ENCODE results near the gene RGS6.

The RGS6 gene

GRCh38 chr14:72254937-72255472 lies 322.8 kb downstream of the RGS6 start:
- no peak for DNase-seq

- DNase-seq = no peak
These were observed 323.8 kb downstream of the RGS6 start for GRCh38 chr14:72256055-72256454.

DNA sequence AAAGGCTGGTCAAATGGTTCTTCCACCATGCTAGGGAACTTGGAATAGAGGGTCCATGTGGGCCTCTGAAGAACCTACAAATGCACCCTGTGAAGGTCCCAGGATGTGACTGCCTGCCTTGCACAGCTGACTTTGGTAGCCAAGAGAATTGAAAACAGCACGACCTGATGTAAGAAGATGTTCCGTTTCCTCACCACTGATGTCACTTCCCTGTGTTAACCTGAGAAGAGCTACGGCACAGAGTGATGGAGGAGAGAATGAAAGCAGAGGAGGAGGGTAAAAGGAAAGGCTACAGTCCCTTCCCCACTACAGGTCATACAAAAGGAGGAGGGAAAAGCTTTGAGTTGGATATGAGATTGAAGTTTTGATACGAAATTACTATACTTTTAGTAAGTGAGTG lies 328.8 kb downstream of the RGS6 start:
- no peak for DNase-seq

- DNase-seq = no peak
These were observed 330.5 kb downstream of the RGS6 start for GRCh38 chr14:72262771-72263170.

DNA sequence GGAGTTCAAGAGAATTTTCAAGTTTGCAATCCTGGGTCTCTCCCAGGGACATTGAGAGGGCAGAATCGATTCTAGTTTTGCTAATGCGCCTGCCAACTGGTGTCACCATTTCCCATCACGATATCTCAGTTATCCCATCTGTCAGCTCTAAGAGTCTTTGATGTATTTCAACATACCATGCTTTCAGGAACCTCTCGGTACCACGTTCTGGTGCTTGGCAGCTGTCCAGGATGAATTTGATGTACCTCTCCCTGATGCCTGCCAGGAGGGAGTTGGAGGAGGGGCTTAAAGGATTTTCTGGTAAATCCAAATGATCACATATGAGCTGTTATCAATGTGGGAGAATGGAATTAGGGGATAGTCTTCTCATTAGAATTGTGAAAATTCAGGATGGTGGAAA lies 332.5 kb downstream of the RGS6 start:
- no peak for DNase-seq

- DNase-seq = no peak
These were observed 338.0 kb downstream of the RGS6 start for GRCh38 chr14:72270147-72270727.

DNA sequence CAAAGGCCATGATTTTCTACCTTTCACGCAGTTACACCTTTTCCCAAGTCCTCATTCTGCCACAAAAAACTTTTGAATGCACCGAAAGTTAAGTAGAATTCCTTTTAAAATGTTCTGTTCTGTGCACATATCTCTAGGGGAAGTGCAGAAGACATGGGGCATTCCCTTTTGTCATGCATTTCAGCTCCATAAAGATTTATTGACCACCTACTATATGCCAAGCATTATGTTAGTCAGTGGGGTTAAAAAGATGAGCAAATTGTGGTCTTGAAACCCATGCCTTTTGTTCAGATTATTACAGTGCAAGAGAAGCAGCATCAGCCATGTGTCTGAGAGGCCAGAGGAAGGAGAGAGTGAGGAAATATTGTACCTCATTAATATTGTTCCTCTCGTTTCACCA lies 338.5 kb downstream of the RGS6 start:
- DNase-seq = no peak

- no peak for DNase-seq
These were observed 343.0 kb downstream of the RGS6 start for GRCh38 chr14:72275242-72275641.

DNA sequence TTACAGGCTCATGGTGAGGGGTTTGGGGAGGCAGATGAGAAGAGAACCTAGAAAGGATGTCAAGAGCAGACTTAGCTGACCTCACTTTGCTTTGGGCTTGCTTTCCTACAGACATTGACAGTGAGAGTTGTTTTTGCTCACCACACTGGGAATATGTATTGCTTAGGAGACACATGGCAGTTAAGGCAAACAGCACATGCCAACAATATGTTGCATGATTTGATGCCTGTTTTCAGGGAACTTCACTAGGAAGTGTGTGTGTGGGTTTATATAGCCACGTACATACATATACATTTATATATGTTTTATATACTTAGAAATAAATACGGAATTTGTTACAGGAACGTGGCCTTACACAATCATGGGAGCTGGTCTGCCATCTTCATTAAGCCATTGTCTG lies 346.1 kb downstream of the RGS6 start:
- DNase-seq = no peak

DNA sequence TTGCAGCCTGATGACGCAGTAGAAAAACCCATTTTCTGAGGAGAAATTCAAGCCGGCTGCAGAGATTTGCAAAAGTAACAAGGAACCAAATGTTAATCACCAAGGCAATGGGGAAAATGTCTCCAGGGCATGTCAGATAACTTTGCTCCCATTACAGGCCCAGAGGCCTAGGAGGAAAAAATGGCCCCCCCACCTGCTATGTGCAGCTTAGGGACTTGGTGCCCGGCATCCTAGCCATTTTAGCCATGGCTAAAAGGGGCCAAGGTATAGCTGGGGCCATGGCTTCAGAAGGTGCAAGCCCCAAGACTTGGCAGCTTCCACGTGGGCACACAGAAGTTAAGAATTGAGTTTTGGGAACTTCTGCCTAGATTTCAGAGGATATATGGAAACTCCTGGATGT lies 351.9 kb downstream of the RGS6 start:
- DNase-seq = no peak

DNA sequence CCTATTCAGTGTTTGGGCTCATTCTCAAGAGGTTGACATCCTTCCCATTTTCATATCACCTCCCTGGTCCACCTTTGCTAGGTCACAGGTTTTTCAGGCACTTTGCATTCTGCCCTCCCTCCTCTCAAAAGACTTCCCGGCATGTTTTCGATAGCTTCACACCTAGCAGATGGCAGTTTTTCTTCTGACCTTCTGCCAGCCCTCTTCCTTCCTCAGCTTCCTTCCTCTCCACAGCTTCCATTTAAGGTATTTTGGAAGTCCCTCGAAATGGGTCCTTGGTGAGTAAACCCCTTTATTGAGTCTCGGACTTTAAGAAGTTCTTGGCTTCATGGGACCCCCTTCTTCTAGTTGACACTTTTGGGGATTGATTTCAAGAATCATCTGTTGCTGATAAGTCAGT lies 358.0 kb downstream of the RGS6 start:
- DNase-seq = no peak

- DNase-seq = no peak
These were observed 359.9 kb downstream of the RGS6 start for GRCh38 chr14:72291908-72292688.

DNA sequence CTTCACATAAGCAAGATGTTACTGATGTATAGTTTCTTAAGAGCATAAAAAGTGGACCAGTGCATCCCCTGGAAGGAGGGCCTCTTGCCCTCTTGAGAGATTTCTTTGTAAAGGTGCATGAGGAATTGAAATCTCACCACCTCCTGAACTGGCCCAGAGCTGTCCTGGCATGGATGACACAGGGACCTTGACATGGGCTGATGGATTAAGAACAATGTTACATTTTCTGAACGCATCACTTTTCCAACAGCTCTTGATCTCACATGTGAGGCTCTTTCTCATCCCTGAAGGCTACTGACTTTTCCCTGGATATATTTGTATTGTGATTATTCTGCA lies 360.4 kb downstream of the RGS6 start:
- DNase-seq = no peak

- no peak for DNase-seq
These were observed 369.1 kb downstream of the RGS6 start for GRCh38 chr14:72301352-72301751.

- DNase-seq = no peak
These were observed 371.7 kb downstream of the RGS6 start for GRCh38 chr14:72303930-72304329.

DNA sequence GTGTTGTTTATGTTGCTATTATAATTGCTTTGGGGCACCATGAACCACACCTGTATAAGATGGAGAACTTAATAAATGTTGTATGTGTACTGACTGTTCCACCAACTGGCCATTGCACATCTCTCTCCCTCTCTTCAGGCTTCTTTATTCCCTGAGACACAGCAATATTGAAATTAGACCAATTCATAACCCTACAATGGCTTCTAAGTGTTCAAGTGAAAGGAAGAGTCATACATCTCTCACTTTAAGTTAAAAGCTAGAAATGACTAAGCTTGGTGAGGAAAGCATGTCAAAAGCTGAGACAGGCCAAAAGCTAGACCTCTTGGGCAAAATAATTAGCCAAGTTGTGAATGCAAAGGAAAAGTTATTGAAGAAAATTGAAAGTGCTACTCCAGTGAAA lies 373.3 kb downstream of the RGS6 start:
- no peak for DNase-seq

GRCh38 chr14:72308967-72309485 lies 376.8 kb downstream of the RGS6 start:
- no peak for DNase-seq

DNA sequence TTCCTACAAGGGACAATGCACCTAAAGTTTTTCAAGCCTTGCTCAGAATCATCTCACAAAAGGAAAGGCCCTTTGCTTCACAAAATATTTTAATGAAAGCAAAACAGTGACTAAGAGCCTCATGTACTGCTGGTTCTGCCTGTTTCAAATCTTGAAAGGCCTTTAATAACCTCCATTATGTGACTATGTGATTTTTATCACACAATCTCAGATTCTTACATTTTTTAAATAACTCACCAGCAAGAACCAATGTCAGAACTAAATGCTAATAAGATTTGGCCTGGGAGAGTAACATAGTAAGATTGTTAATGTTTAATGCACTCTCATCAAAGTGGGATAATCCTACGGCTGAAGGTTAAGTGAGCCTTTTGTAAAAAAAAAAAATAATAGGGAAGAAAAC lies 378.9 kb downstream of the RGS6 start:
- no peak for DNase-seq

DNA sequence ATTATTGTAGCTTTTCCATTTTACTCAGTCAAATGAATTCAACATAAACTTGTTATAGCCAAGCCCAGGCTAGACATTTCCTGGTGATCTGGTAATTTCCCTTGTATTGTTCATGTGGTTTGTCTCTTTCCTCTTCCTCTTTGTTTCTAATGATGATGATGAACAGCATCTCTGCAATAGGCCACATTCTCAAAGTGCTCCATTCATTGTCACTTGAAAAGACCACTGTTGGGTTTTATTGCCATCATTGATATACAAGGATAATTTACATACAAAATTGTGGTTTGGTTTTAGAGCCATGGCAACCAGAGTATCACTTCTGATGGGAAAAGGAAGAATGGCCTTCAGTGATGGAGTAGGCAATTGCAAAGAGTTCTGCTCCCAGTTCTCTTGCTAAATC lies 379.3 kb downstream of the RGS6 start:
- no peak for DNase-seq

DNA sequence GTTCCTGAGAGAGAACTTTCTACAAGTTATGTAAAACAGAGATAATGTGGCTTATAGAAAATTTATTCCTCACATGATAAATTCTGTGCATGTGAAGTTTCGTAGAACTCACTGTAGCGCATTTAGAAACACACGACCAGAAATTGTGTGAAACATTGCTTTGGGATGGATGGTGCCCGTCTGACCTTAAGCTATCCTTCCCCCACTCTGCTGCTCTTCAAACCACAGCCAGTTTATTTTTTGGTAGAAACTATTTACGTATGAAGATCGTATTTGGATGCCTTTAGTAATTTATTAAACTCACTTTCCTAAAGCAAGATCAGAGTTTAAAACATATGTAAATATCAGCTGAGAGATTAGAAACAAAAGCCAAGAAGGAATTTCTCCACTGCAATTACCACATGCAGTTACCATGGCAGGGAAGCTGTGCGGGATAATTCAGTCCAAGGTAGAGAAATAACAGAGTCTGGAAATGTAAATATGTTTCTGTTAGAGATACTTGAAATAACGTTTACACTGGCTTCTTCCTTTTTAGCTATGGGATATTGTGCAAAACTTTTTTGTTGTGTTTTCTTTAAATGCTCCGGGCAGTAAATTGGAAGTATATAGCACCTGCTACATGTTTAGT lies 382.7 kb downstream of the RGS6 start:
- DNase-seq = no peak

DNA sequence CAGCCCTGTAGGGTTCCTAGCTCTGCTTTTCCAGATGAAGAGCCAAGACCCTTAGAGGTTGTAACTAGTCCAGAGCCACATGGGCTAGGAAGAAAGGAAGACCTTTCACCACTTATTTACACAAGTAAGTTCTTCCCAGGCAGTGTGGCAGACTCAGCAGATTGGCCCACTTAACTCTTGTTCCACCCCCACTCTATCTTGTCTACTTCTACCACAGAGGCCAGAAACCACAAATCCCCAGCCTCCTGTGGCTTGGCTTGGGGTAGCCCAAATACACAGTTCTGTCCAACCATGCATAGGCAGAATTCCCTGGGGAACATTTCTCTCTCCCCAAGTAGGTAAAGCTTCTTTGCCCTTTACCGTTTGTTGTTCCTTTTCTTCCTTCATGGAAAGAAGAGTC lies 383.5 kb downstream of the RGS6 start:
- no peak for DNase-seq

- DNase-seq = no peak
These were observed 386.4 kb downstream of the RGS6 start for GRCh38 chr14:72318648-72319047.

DNA sequence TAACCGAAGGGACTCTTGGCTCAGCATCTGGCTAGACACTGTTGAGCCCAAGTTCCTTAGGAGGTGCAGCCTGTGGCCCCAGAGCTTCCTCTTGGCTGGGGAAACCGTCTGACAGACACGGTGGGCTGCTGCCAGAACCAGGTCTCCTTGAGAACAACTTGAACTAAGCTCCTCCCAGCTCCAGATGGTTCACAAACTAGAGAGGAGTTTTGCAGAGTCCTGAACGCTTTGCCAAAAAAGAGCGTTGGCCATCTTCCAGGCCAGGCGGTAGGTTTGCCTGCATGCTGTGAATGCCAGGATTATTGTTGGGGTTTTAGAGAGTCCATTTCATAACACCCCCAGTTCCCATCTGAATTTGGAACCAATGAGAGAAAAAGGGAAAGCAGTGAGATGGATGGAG lies 399.8 kb downstream of the RGS6 start:
- no peak for DNase-seq

GRCh38 chr14:72332871-72333270 lies 400.6 kb downstream of the RGS6 start:
- no peak for DNase-seq

Data from NCI-H187 treated with DMSO at 0.1 percent for 48 hours (cell line).